HG03565 (cell line): ENCODE data around the gene RNF14.
A peak's percentile ranks its signal among the peaks of the same experiment; 100 is the strongest.

ENCODE experiments used
- ATAC-seq: cut with Tn5 transposase; IDR thresholded peaks from one replicate; pipeline ENCODE4 v1.9.1; 2021; ENCODE audit warnings: mild to moderate bottlenecking, moderate library complexity; ENCODE audit not compliant: unreplicated experiment

Gene RNF14

DNA sequence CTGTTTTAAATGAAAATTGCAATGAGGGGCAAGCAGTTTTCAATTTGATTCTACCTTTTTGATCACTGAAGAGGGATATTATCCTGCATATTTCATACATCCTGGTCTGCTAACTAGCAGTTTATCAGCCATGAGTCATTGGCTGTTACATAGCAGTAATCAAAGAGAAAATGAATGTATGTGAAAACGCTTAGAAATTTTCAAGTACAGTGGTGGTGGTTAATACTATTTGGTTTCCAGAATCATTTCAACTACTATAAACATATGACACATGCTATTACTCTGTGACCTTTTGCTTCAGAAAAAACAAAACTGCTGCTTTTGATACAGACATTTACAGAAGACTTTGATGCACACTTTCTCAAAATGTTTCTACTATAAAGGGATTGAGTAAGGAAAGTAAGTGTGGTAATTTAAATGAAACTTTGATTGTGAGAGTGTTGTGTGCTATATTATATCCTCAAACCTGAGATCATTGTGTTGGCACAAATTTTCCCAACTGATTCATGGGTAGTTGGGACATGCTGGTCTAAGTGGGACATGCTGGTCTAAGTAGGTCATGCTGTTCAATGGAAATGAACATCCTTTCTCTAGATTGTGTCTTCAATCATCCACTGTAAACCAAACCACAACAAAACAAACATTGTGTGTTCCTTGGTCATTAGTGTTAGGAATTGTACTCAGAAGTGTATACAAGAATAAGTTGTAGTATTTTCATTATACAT, 5.1 kb downstream of the RNF14 start:
- no peak for ATAC-seq

GRCh38 chr5:141976176-141976575, 7.3 kb downstream of the RNF14 start:
- no peak for ATAC-seq

DNA sequence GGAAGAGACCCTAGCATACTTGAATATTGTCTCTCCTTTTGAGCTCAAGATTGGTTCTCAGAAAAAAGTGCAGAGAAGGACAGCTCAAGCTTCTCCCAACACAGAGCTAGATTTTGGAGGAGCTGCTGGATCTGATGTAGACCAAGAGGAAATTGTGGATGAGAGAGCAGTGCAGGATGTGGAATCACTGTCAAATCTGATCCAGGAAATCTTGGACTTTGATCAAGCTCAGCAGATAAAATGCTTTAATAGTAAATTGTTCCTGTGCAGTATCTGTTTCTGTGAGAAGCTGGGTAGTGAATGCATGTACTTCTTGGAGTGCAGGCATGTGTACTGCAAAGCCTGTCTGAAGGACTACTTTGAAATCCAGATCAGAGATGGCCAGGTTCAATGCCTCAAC, 9.5 kb downstream of the RNF14 start:
- ATAC-seq = no peak

- ATAC-seq = no peak
These were observed 13.7 kb downstream of the RNF14 start for GRCh38 chr5:141982626-141983025.

DNA sequence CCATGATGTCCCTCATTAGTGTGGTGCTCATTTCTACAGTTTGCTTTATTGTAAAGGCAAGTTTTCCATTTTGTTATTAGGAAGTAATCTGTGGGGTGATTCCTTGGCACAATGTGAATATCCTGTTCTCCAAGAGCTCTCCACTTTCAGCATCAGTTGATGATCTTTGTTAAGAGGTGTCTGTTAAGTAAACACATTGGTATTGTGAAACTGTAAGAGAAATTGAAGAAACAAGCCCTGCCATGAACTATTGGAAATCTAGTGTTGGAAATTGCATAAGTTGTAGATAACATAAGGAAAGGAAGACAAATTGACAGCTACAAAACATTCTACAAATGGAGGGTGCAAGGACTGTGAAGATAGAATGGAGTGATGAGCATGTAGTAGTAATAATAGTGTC, 17.2 kb downstream of the RNF14 start:
- ATAC-seq = no peak

GRCh38 chr5:141989720-141990119, 20.8 kb downstream of the RNF14 start:
- no peak for ATAC-seq

- no peak for ATAC-seq
These were observed 23.6 kb downstream of the RNF14 start for GRCh38 chr5:141992349-141992963.

GRCh38 chr5:141994511-141995136, 25.7 kb downstream of the RNF14 start:
- ATAC-seq = no peak

DNA sequence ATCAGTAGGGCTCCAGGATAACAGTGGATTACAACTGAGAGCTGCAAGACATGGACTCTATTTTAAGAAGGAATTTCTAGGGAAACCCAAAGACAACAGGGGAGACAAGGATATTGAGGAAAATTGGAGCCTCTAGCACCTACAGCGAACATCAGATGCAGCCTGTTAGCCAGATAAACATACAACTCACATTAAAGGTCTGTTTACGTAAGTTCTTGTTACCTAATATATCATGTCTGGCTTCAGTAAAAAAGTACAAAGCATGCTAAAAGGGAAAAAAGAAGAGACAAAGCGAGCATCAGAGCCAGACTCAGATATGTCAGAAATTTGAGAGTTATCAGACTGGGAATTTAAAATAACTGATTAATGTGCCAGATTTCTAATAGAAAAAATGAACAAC, 26.8 kb downstream of the RNF14 start:
- ATAC-seq = no peak

DNA sequence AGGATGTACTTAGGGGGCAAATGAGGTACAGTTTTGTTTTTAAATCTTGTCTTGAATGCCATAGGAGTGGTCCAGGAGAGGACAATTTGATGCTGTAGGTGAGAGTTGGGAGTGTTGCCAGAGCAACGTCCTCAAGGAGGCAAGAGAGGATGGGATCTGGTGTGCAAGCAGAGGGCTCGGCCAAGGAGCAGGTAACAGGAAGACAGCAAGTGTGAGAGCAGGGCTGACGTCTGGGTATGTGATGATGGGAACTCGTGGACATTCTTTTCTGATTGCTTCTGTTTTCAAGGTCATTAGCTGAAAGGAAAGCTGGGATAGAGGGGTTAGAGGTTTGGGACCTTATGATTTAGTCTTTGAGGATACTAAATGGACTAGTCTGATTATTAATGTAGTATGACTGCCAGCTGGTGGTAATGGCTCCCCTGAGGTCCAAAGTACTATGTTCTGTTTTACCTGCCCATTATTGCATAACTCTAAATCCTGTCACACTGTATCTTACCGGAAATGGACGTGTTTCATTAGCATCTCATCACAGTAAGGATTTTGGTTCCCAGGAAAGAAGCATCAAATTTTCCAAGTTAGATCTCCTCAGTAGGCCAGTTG, 28.6 kb downstream of the RNF14 start:
- no peak for ATAC-seq

DNA sequence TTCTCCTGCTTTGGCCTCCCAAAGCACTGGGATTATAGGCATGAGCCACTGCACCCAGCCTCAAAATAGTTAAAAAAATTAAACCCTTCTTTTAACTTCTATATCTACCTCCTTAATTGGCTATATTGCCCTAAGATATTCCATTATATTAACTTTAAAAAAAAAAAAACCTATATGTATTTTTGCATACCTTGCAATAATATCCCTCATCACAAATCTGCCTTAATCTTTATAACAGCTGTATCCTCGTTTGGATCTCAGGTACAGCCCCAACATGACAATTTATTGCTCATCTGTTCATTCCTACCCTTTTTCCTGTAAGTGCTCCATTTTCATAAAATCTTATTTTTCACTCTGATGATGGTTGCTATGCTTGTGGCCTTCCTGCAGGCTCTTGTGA, 31.3 kb downstream of the RNF14 start:
- ATAC-seq = no peak

DNA sequence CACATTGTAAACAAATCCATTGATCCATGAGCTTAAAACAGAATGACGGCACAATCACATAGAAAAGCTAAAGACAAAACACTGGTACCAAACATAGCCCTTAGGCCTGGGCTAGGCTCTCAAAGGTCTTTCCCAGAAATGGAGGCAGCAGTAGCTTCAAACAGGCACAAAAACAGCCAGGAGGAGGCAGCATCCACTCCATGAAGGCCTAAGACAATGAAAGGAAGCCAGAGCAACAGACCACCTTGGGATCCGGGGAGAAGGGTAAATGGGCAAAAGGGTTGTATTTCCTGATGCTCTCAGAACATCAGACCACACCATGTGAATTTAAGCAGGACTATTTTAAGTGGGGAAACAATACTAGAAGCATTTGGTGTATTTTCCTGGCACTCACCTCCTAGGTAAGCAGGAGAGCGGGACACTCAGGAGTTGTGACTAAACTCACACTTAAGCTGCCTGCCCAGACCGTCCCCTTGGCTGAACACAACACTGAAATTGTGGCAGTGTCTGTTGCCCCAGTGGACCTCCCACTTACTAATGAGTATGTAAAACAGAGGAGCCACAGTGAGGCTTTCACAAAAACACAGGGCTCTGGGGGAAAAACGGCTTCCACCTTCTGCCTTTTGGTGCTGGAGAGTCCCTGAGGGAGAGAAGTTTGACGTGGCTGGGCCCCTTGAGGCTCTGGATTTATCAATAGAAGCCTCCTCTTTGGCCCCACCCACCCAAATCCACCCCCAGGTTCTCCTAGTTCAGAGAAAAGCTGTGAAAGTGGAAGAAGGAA, 32.0 kb downstream of the RNF14 start:
- ATAC-seq = no peak

- ATAC-seq = no peak
These were observed 34.4 kb downstream of the RNF14 start for GRCh38 chr5:142003266-142003800.

DNA sequence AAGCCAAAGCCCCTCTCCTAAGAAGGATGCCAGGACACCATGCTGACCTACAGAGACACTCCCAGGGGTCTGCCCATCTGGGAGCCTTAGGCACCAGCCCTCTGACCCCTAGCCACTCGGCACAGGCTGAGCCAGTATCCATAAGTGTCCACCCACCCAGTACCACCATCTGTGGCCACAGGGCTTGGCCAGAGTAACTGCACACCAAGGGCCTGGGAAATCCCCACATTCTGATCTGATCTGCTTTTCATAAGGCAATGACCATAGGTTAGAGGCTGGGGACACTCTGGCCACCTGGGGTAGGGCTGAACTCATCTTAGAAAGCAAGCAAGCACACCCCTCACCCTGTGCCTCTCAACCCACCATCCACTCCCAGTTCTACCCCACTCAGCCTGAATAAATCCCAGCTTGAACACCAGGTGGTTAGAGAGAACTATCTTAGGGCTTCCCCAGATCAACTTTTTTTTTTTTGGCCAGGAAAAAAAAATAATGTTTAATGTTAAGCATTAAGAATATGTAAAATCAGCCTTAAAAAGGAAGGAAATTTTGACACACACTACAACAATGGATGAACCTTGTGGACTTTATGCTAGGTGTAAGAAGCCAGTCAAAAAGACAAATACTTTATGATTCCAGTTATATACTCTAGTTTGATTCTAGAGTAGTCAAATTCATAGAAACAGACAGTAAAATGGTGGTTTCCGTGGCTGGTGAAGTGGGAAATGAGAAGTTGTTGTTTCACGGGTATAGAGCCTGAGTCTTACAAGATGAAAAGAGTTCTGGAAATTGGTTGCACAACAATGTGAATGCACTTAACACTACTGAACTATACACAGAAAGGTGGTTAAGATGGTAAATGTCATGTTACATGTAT, 37.7 kb downstream of the RNF14 start:
- ATAC-seq = peak; percentile 68

DNA sequence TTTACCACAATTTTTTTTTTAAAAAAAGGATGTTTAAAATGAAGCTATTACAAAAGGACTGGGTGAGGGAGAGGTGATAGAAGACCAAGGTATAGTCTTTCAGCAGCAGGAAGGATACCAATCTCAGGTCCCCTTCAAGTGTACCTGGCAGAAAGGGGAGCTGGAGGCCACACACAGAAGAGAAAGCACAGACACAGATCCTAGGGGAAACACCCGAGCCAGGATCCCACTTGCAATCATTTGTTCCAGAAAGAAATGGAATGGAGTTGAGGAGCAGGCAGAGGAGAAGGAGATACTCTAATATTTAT, 38.3 kb downstream of the RNF14 start:
- no peak for ATAC-seq

- no peak for ATAC-seq
These were observed 39.9 kb downstream of the RNF14 start for GRCh38 chr5:142008813-142009212.

DNA sequence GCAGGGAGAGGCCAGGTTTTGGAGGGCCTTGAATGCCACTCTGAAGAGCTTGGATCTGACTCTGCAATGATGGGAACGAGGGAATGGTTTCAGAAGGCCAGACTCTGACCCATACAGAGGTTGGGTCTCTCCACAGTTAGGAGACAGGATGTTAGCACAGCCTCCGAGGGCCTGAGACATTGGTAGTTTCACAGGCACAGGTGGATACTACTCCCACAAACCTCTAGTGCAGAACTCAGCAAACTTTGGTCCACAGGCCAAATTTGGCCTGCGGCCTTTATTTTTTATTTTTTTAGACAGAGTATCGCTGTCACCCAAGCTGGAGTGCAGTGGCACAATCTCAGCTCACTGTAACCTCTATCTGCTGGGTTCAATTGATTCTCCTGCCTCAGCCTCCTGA, 41.0 kb downstream of the RNF14 start:
- ATAC-seq = no peak

GRCh38 chr5:142011572-142012185, 42.8 kb downstream of the RNF14 start:
- no peak for ATAC-seq

DNA sequence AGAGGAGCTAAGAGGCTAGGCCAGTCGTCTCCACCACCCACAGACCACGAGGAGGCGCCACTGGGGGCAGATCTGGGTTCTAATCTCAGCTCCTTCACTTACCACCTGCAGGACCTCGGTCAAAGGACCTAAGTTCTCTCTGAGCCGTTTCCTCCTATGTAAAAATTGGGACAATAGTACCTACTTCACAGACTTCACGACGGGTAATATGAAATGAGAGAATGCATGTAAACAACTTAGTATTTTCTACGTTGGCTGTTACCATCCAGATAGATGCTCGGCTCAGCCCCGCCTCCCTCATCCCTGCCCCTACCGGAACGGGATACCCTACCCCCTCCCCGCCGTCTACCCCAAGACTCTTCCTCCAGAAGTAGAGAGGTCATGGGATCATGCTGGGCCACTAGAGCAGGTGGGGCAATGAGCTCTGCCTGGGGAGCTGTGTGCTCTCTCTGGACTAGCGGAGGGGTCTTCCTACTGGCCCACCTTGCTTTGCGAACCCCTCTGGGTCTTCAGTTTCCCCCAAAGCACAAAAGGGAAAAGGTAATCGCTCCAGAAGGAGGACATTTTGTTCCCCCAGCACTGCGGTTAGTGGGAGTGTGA, 43.4 kb downstream of the RNF14 start:
- ATAC-seq = no peak
